Esophagus muscularis mucosa (tissue), 3 donors: ENCODE measurements around the gene HMGB3.

ENCODE experiments used
- POLR2A ChIP-seq: fragments of 450-650 bp; IDR thresholded peaks from one replicate; pipeline ENCODE4 v1.6.1; 2017; ENCODE audit warnings: antibody characterized with exemption, moderate library complexity, mild to moderate bottlenecking, low read depth
- TF ChIP-seq, protein P1 (sequence below), 3 experiments: fragments of 200-600 bp in 2 of 3; fragments of 450-650 bp in 1 of 3; sonication (generic) in 2 of 3; IDR thresholded peaks; one replicate each; pipeline ENCODE4 v1.5.1; 2017 to 2019; ENCODE audit warnings: antibody characterized with exemption in 3 of 3, mild to moderate bottlenecking in 2 of 3, moderate library complexity in 1 of 3

DNA sequence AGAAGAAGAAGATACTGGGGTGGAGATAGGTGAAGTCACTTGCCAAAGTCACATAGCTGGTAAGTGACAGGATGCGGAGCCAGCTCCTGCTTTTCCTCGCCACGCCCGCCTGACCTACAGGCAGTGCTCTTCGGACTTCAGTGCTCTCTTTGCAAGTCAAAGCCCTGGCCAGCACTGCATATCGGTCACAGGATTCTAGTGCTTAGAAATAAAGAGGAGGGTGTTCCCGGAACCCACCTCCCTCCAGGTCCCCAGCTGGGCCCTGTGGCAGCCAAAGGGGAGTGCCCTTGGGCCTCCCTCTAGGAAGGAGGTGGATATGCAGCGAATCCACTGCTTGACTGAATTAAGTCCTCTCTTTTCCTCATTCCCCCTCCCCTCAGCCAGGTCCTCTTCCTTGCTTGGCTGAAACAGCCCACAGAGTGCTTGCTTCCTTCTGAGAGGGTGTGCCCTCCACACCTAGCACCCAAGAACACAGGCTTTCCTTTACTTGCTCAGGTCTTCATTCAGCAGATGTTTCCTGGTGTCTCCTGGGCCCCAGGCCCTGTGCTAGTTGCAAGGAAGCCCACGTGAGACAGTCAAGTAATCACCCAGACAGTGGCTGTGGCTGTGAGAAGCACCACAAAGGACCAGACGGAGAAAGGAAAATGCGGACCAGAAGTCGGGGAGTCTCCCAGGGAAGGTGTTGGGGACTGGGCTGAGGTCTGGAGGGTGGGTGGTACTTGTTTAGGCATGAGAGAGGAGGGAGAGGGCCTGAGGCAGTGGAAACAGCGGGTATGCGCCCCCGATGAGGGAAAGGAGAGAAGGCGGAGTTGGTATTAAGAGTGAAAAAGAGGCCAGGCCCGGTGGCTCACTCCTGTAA, 14.0 kb upstream of the HMGB3 start:
- no peak for TF ChIP-seq POLR2A
- TF ChIP-seq, protein P1, sequence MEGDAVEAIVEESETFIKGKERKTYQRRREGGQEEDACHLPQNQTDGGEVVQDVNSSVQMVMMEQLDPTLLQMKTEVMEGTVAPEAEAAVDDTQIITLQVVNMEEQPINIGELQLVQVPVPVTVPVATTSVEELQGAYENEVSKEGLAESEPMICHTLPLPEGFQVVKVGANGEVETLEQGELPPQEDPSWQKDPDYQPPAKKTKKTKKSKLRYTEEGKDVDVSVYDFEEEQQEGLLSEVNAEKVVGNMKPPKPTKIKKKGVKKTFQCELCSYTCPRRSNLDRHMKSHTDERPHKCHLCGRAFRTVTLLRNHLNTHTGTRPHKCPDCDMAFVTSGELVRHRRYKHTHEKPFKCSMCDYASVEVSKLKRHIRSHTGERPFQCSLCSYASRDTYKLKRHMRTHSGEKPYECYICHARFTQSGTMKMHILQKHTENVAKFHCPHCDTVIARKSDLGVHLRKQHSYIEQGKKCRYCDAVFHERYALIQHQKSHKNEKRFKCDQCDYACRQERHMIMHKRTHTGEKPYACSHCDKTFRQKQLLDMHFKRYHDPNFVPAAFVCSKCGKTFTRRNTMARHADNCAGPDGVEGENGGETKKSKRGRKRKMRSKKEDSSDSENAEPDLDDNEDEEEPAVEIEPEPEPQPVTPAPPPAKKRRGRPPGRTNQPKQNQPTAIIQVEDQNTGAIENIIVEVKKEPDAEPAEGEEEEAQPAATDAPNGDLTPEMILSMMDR (IDR thresholded peaks at IDR 0.05) = no peak
